Stimulated activated naive CD8-positive, alpha-beta T cell treated with anti-CD3 and anti-CD28 coated beads, Interleukin-15, amount 100 ng/mL, for 72 hours (primary cell): ENCODE data around the gene POPDC2.
A peak's percentile ranks its signal among the peaks of the same experiment; 100 is the strongest.

Experiments used
- ATAC-seq: fragments of 150-1000 bp; cut with Tn5 transposase; 2 replicates; pipeline ENCODE4 v1.10.0; 2021; ENCODE audit warnings: mild to moderate bottlenecking, moderate library complexity
- DNase-seq, 2 donors: peaks; one replicate each; pipeline ENCODE4 v3.0.0; 2021 to 2022
- H3K27ac Mint-ChIP-seq, 2 donors: one replicate each; pipeline ENCODE4 v1.8.0; 2022; ENCODE audit warnings: mild to moderate bottlenecking in 2 of 2, mixed read lengths in 2 of 2, moderate library complexity in 2 of 2
- H3K27me3 Mint-ChIP-seq: one replicate; pipeline ENCODE4 v1.8.0; 2022; ENCODE audit warnings: mixed read lengths
- H3K4me1 Mint-ChIP-seq: one replicate; pipeline ENCODE4 v1.8.0; 2022; ENCODE audit warnings: mild to moderate bottlenecking, mixed read lengths
- H3K4me3 Mint-ChIP-seq, 2 donors: one replicate each; pipeline ENCODE4 v1.8.0; 2022; ENCODE audit warnings: mild to moderate bottlenecking in 2 of 2, mixed read lengths in 2 of 2, moderate library complexity in 1 of 2
- H3K9me3 Mint-ChIP-seq, 2 donors: one replicate each; pipeline ENCODE4 v1.8.0; 2022; ENCODE audit warnings: mixed read lengths in 2 of 2

The POPDC2 gene

GRCh38 chr3:119657887-119658702, 2.3 kb downstream of the POPDC2 start:
- no peaks in the 10 kb centered on the region for H3K27me3 Mint-ChIP-seq
- DNase-seq (no peak), ATAC-seq (no peak)
- no peaks in the 10 kb centered on the region for H3K4me1 Mint-ChIP-seq
- H3K4me3 Mint-ChIP-seq = no peak overlapping the region
- H3K27ac Mint-ChIP-seq = no peak overlapping the region
- no peaks in the 10 kb centered on the region for H3K9me3 Mint-ChIP-seq

- H3K27ac Mint-ChIP-seq = no peak overlapping the region
- H3K4me3 Mint-ChIP-seq = no peak overlapping the region
- no peaks in the 10 kb centered on the region for H3K9me3 Mint-ChIP-seq
- DNase-seq = no peak
- ATAC-seq = no peak
- no peaks in the 10 kb centered on the region for H3K4me1 Mint-ChIP-seq
- no peaks in the 10 kb centered on the region for H3K27me3 Mint-ChIP-seq
Measured at GRCh38 chr3:119653876-119654275, 6.5 kb downstream of the POPDC2 start.

- Mint-ChIP-seq H3K4me3 (no peak overlapping the region), H3K9me3 (no peaks in the 10 kb centered on the region), H3K27ac (peak overlapping the region in 1 of 2 donors; percentile 36), H3K27me3 (no peaks in the 10 kb centered on the region), H3K4me1 (no peaks in the 10 kb centered on the region)
- no peak for DNase-seq
- no peak for ATAC-seq
Measured at GRCh38 chr3:119652306-119653033, 7.9 kb downstream of the POPDC2 start.

GRCh38 chr3:119649761-119650160, 10.6 kb downstream of the POPDC2 start:
- no peaks in the 10 kb centered on the region for H3K4me1 Mint-ChIP-seq
- DNase-seq (no peak), ATAC-seq (no peak)
- no peak overlapping the region for H3K27ac Mint-ChIP-seq
- H3K27me3 Mint-ChIP-seq = no peaks in the 10 kb centered on the region
- no peak overlapping the region for H3K4me3 Mint-ChIP-seq
- H3K9me3 Mint-ChIP-seq = no peaks in the 10 kb centered on the region

- Mint-ChIP-seq H3K4me1 (peaks cover 8% of the 10 kb centered on the region), H3K4me3 (no peak overlapping the region), H3K9me3 (no peaks in the 10 kb centered on the region), H3K27ac (peak overlapping the region in 1 of 2 donors; percentile 14), H3K27me3 (no peaks in the 10 kb centered on the region)
- ATAC-seq (no peak), DNase-seq (no peak)
Measured at GRCh38 chr3:119647843-119648575, 12.4 kb downstream of the POPDC2 start.

- H3K9me3 Mint-ChIP-seq = no peaks in the 10 kb centered on the region
Measured at GRCh38 chr3:119647171-119647570, 13.2 kb downstream of the POPDC2 start.

GRCh38 chr3:119645813-119646212, 14.6 kb downstream of the POPDC2 start:
- no peaks in the 10 kb centered on the region for H3K27me3 Mint-ChIP-seq
- H3K9me3 Mint-ChIP-seq = peaks cover 0 to 4% of the 10 kb centered on the region in 2 donors
- DNase-seq (no peak), ATAC-seq (no peak)
- H3K27ac Mint-ChIP-seq = peak overlapping the region in 1 of 2 donors; percentile 47
- no peak overlapping the region for H3K4me3 Mint-ChIP-seq
- H3K4me1 Mint-ChIP-seq = peaks cover 18% of the 10 kb centered on the region

More at GRCh38 chr3:119647171-119647570, 13.2 kb downstream of the POPDC2 start:
- Mint-ChIP-seq H3K27me3 (no peaks in the 10 kb centered on the region), H3K4me3 (no peak overlapping the region), H3K4me1 (peaks cover 17% of the 10 kb centered on the region), H3K27ac (no peak overlapping the region)
- DNase-seq (no peak), ATAC-seq (no peak)

GRCh38 chr3:119644481-119644880, 15.9 kb downstream of the POPDC2 start:
- Mint-ChIP-seq H3K27me3 (no peaks in the 10 kb centered on the region), H3K4me3 (no peak overlapping the region), H3K9me3 (peaks cover 8 to 13% of the 10 kb centered on the region in 2 donors), H3K27ac (no peak overlapping the region), H3K4me1 (peaks cover 27% of the 10 kb centered on the region)
- DNase-seq = no peak
- ATAC-seq = no peak

- H3K9me3 Mint-ChIP-seq = peaks cover 10 to 14% of the 10 kb centered on the region in 2 donors
- peaks cover 37% of the 10 kb centered on the region for H3K4me1 Mint-ChIP-seq
- H3K27ac Mint-ChIP-seq = peak overlapping the region in 1 of 2 donors; percentile 53
- no peak overlapping the region for H3K4me3 Mint-ChIP-seq
- ATAC-seq (no peak), DNase-seq (no peak)
- no peaks in the 10 kb centered on the region for H3K27me3 Mint-ChIP-seq
Measured at GRCh38 chr3:119643528-119643927, 16.9 kb downstream of the POPDC2 start.

GRCh38 chr3:119642746-119643473, 17.5 kb downstream of the POPDC2 start:
- Mint-ChIP-seq H3K27me3 (no peaks in the 10 kb centered on the region), H3K4me1 (peaks cover 43% of the 10 kb centered on the region), H3K27ac (peak overlapping the region; percentile 51 to 62), H3K9me3 (peaks cover 10 to 14% of the 10 kb centered on the region in 2 donors), H3K4me3 (no peak overlapping the region)
- ATAC-seq (no peak), DNase-seq (no peak)

GRCh38 chr3:119641416-119641815, 19.0 kb downstream of the POPDC2 start:
- Mint-ChIP-seq H3K9me3 (peaks cover 10 to 14% of the 10 kb centered on the region in 2 donors), H3K4me1 (peaks cover 48% of the 10 kb centered on the region), H3K27me3 (no peaks in the 10 kb centered on the region), H3K27ac (no peak overlapping the region), H3K4me3 (no peak overlapping the region)
- ATAC-seq (no peak), DNase-seq (no peak)

- ATAC-seq (peak; percentile 11), DNase-seq (peak in 1 of 2 donors; percentile 28)
- Mint-ChIP-seq H3K4me3 (peak overlapping the region; percentile 13 to 30), H3K9me3 (peaks cover 10 to 14% of the 10 kb centered on the region in 2 donors), H3K27ac (peak overlapping the region; percentile 98 to 99), H3K27me3 (no peaks in the 10 kb centered on the region), H3K4me1 (peaks cover 48% of the 10 kb centered on the region)
Measured at GRCh38 chr3:119639494-119640350, 20.7 kb downstream of the POPDC2 start.

GRCh38 chr3:119637679-119638477, 22.5 kb downstream of the POPDC2 start:
- Mint-ChIP-seq H3K27me3 (peaks cover 4% of the 10 kb centered on the region), H3K4me1 (peaks cover 38% of the 10 kb centered on the region), H3K4me3 (peak overlapping the region; percentile 64 to 70), H3K27ac (peak overlapping the region; percentile 98 to 99), H3K9me3 (peaks cover 10 to 14% of the 10 kb centered on the region in 2 donors)
- ATAC-seq (peak; percentile 50), DNase-seq (peak; percentile 10 to 31)
